ENCODE measurements around the gene FIBCD1. TPM values are rescaled to one million over a fixed set of nuclear protein-coding genes. Genes with fewer than 3 reads are reported as not detected.

The FIBCD1 gene
- total RNA-seq, 2 donors from 2014 or later: not detected

DNA sequence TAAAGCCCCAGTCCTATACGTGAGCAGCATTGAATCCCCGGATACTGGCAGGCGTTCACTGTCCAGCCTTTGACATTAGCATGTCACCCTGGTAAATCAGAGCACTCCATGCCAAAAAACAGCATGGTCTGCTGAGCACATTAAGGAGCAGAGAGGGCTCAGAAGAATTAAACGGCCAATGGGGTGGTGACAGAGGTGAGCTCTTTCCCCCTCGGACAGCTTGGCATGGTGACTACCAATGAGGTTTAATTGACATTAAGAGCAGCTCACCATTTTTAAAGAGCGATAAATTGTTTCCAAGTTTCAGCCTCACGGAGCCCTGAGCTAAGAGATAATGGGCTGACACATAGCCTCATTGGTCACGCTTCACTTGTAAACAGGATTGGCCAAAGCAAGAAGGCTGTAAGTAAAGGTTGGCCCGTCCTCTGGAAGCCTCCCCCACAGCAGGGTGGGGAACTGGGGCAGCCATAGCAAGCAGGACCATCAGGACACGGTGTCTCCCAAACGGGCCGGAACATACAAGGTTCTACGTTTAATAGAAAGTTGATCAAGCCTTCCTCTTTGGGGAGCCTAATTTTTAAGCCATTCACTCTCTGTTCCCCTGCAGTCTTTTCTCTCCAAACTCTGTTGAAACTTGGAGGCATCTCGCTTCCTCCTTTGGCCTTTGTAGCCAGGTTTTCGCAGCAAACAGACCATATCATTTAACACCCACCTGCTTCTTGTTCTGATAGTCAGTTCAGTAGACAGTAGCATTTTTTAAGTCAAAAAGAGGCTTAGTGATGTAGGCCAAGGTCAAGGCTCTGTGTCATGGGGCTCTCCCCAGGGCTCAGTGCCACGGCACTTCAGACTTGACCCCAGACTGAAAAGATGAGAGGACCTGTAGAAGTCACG is 68.3 kb downstream of the FIBCD1 start:
- peaks cover 0 to 7% of the 10 kb centered on the region in 2 donors for H3K4me1 Mint-ChIP-seq (ENCODE audit: low read depth in 2 of 2)
- peak in 1 of 2 donors; percentile 38 for ATAC-seq
- H3K27me3 Mint-ChIP-seq: no peaks in the 10 kb centered on the region
- no peak overlapping the region for H3K4me3 Mint-ChIP-seq
- H3K36me3 Mint-ChIP-seq: peaks cover 6% of the 10 kb centered on the region
- no peak for DNase-seq (ENCODE audit: low spot score)
- no peak overlapping the region for H3K27ac Mint-ChIP-seq
- H3K9me3 Mint-ChIP-seq: no peaks in the 10 kb centered on the region

- no peaks in the 10 kb centered on the region for H3K9me3 Mint-ChIP-seq
- peaks cover 6% of the 10 kb centered on the region for H3K36me3 Mint-ChIP-seq
- no peak overlapping the region for H3K4me3 Mint-ChIP-seq
- peaks cover 0 to 7% of the 10 kb centered on the region in 2 donors for H3K4me1 Mint-ChIP-seq (ENCODE audit: low read depth in 2 of 2)
- ATAC-seq (no peak), DNase-seq (ENCODE audit: low spot score) (no peak)
- no peaks in the 10 kb centered on the region for H3K27me3 Mint-ChIP-seq
- no peak overlapping the region for H3K27ac Mint-ChIP-seq
Measured at GRCh38 chr9:130869250-130869649, 69.8 kb downstream of the FIBCD1 start.

GRCh38 chr9:130868230-130868629 is 70.8 kb downstream of the FIBCD1 start:
- H3K27me3 Mint-ChIP-seq: no peaks in the 10 kb centered on the region
- ATAC-seq (no peak), DNase-seq (ENCODE audit: low spot score) (no peak)
- H3K4me1 Mint-ChIP-seq (ENCODE audit: low read depth in 2 of 2): peaks cover 0 to 7% of the 10 kb centered on the region in 2 donors
- H3K9me3 Mint-ChIP-seq: no peaks in the 10 kb centered on the region
- no peak overlapping the region for H3K4me3 Mint-ChIP-seq
- H3K27ac Mint-ChIP-seq: no peak overlapping the region
- peaks cover under 1% of the 10 kb centered on the region for H3K36me3 Mint-ChIP-seq

- DNase-seq (ENCODE audit: low spot score): no peak
- H3K4me1 Mint-ChIP-seq (ENCODE audit: low read depth in 2 of 2): peaks cover 0 to 7% of the 10 kb centered on the region in 2 donors
- H3K27ac Mint-ChIP-seq: no peak overlapping the region
- H3K4me3 Mint-ChIP-seq: no peak overlapping the region
- H3K9me3 Mint-ChIP-seq: no peaks in the 10 kb centered on the region
- H3K36me3 Mint-ChIP-seq: no peaks in the 10 kb centered on the region
- H3K27me3 Mint-ChIP-seq: no peaks in the 10 kb centered on the region
- no peak for ATAC-seq
Measured at GRCh38 chr9:130867556-130867955, 71.5 kb downstream of the FIBCD1 start.

GRCh38 chr9:130866474-130866965 is 72.5 kb downstream of the FIBCD1 start:
- ATAC-seq (peak in 1 of 2 donors; percentile 56), DNase-seq (ENCODE audit: low spot score) (no peak)
- peaks cover 0 to 7% of the 10 kb centered on the region in 2 donors for H3K4me1 Mint-ChIP-seq (ENCODE audit: low read depth in 2 of 2)
- H3K27me3 Mint-ChIP-seq: no peaks in the 10 kb centered on the region
- no peak overlapping the region for H3K27ac Mint-ChIP-seq
- H3K36me3 Mint-ChIP-seq: no peaks in the 10 kb centered on the region
- no peak overlapping the region for H3K4me3 Mint-ChIP-seq
- H3K9me3 Mint-ChIP-seq: no peaks in the 10 kb centered on the region

- Mint-ChIP-seq H3K27ac (no peak overlapping the region), H3K27me3 (no peaks in the 10 kb centered on the region), H3K4me3 (no peak overlapping the region), H3K9me3 (no peaks in the 10 kb centered on the region), H3K4me1 (ENCODE audit: low read depth in 2 of 2) (peaks cover 0 to 4% of the 10 kb centered on the region in 2 donors), H3K36me3 (no peaks in the 10 kb centered on the region)
- ATAC-seq: no peak
- DNase-seq (ENCODE audit: low spot score): no peak
Measured at GRCh38 chr9:130865921-130866320, 73.1 kb downstream of the FIBCD1 start.

- no peak for ATAC-seq
- Mint-ChIP-seq H3K4me1 (ENCODE audit: low read depth in 2 of 2) (peaks cover 0 to 4% of the 10 kb centered on the region in 2 donors), H3K27ac (no peak overlapping the region), H3K36me3 (no peaks in the 10 kb centered on the region), H3K4me3 (no peak overlapping the region), H3K9me3 (no peaks in the 10 kb centered on the region), H3K27me3 (no peaks in the 10 kb centered on the region)
- DNase-seq (ENCODE audit: low spot score): no peak
Measured at GRCh38 chr9:130864541-130864940, 74.5 kb downstream of the FIBCD1 start.

DNA sequence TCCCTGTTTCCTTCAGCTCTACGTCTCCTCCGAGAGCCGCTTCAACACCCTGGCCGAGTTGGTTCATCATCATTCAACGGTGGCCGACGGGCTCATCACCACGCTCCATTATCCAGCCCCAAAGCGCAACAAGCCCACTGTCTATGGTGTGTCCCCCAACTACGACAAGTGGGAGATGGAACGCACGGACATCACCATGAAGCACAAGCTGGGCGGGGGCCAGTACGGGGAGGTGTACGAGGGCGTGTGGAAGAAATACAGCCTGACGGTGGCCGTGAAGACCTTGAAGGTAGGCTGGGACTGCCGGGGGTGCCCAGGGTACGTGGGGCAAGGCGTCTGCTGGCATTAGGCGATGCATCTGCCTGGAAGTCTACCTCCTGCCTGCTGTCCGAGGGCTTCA is 76.3 kb downstream of the FIBCD1 start:
- DNase-seq (ENCODE audit: low spot score) (no peak), ATAC-seq (no peak)
- no peaks in the 10 kb centered on the region for H3K36me3 Mint-ChIP-seq
- peaks cover 0 to 4% of the 10 kb centered on the region in 2 donors for H3K4me1 Mint-ChIP-seq (ENCODE audit: low read depth in 2 of 2)
- H3K27me3 Mint-ChIP-seq: no peaks in the 10 kb centered on the region
- H3K27ac Mint-ChIP-seq: no peak overlapping the region
- no peak overlapping the region for H3K4me3 Mint-ChIP-seq
- no peaks in the 10 kb centered on the region for H3K9me3 Mint-ChIP-seq

DNA sequence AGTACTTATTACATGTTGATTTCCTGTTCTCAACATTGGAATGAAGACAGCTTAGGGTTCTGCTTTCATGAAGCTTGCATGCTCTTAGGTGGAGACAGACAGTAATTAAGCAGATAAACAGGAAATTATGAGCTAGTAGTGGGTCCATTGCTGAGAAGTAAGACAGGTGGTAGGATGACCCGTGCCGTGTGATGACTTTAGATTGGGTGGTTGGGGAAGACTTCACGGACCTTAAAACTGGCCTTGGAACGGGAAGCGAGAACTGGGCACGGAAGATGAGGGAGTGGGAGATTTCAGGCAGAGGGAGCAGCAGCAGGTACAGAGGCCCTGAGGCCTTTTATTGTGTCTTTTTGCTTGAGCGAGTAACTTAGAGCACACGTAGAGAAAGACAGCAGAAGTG is 76.8 kb downstream of the FIBCD1 start:
- no peak for ATAC-seq

DNA sequence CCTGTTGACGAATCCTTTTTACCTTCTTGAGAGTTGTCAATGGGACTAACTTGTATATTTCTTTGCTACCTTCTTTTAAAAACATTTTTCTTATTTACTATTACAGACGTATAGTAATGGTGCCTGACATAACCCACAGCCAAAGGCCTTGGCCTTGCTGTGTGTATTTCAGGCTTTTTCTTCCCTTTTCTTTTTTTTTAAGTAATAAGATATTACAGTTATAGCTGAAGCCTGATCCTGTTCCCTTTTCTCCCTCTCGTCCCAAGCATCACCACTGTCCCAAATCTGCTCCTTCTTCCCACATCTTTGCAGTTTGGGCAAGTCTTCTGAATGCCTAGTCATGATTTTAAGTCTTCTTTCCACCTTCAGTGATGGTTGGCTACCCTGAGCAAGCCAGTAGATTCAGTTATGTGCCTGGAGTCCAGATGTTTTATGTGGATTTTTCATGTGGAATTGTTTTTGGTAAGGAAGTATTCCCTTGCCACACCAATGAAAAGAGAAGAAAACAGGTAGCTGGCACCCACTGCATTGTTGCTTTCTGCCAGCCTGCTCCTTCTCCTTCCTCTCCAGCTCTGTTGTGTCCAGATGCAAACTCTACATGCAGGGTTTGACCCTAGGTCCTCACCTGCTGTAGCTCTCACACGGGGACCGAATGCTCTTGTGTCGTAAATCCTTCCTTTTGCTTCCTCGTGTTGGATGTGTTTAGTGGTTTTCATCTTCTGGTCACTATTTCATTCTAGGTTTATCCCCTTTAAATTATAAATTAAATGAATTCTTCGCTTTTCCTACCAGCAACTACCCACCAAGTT is 77.5 kb downstream of the FIBCD1 start:
- Mint-ChIP-seq H3K9me3 (no peaks in the 10 kb centered on the region), H3K4me3 (no peak overlapping the region), H3K27ac (peak overlapping the region in 1 of 2 donors; percentile 7), H3K27me3 (no peaks in the 10 kb centered on the region), H3K4me1 (ENCODE audit: low read depth in 2 of 2) (peaks cover 0 to 4% of the 10 kb centered on the region in 2 donors), H3K36me3 (no peaks in the 10 kb centered on the region)
- DNase-seq (ENCODE audit: low spot score) (no peak), ATAC-seq (no peak)

More for the DNA sequence above, 76.8 kb downstream of the FIBCD1 start:
- no peaks in the 10 kb centered on the region for H3K9me3 Mint-ChIP-seq
- peaks cover 0 to 4% of the 10 kb centered on the region in 2 donors for H3K4me1 Mint-ChIP-seq (ENCODE audit: low read depth in 2 of 2)
- no peak overlapping the region for H3K4me3 Mint-ChIP-seq
- H3K27ac Mint-ChIP-seq: no peak overlapping the region
- no peaks in the 10 kb centered on the region for H3K27me3 Mint-ChIP-seq
- no peaks in the 10 kb centered on the region for H3K36me3 Mint-ChIP-seq
- DNase-seq (ENCODE audit: low spot score): no peak

DNA sequence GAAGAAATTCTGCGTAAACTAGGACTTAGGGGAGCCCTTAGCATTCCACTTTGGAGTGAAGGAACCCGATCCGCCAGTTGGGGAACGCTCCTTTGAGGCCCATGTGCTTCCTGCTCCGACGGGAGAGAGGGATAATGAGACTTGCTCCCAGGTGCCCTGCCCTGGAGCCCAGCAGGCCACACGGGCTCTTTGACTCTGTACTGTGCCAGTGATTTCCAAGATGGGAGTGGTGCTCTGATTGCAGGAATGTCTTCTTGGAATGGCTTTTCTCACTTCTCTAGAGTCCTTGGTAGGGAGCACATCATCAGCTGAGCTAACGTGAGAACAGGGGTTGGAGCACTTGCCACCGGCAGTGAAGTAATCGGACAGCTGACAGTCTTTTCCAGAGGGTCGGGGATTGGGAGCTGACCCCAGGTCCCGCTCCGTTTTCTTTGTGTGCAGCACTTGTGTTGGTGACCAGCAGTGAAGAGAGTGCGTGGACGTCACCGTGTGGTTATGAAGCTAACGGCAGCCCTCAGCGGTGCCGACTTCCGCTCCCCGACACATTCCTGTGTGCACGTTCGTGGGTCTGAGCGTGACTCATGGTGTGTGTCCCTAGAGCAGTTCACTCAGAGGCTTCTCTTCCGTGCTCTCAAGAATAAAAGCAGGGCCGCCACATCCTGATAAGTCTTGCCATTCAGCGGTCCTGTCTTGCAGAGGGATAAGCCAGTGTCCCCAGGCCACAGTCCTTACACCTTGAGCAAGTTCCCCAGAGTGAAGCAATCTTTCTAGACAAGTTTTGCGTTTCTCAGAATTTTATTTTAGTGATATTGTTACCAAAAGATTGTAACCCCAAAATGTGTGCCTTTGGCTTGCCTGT is 78.4 kb downstream of the FIBCD1 start:
- DNase-seq (ENCODE audit: low spot score) (no peak), ATAC-seq (peak in 1 of 2 donors; percentile 84)
- peak overlapping the region in 1 of 2 donors; percentile 7 for H3K27ac Mint-ChIP-seq
- H3K27me3 Mint-ChIP-seq: no peaks in the 10 kb centered on the region
- H3K4me1 Mint-ChIP-seq (ENCODE audit: low read depth in 2 of 2): no peaks in the 10 kb centered on the region
- H3K36me3 Mint-ChIP-seq: no peaks in the 10 kb centered on the region
- H3K4me3 Mint-ChIP-seq: no peak overlapping the region
- no peaks in the 10 kb centered on the region for H3K9me3 Mint-ChIP-seq

GRCh38 chr9:130858739-130859705 is 80.0 kb downstream of the FIBCD1 start:
- Mint-ChIP-seq H3K27ac (no peak overlapping the region), H3K36me3 (no peaks in the 10 kb centered on the region), H3K9me3 (no peaks in the 10 kb centered on the region), H3K27me3 (no peaks in the 10 kb centered on the region), H3K4me3 (no peak overlapping the region), H3K4me1 (ENCODE audit: low read depth in 2 of 2) (no peaks in the 10 kb centered on the region)
- ATAC-seq: no peak
- DNase-seq (ENCODE audit: low spot score): no peak

Measured in natural killer cell treated with Interleukin-12 subunit alpha and Interleukin-12 subunit beta and Interleukin-15 and Interleukin-18, amount 100 ng/mL, for 72 hours (primary cell).